B cell (primary cell): ENCODE data around the gene ANGPTL7. TPM values are rescaled to one million over a fixed set of nuclear protein-coding genes. Genes with fewer than 3 reads are reported as not detected.

ENCODE experiments used
- ATAC-seq: fragments of 200-7000 bp; cut with Tn5 transposase; one replicate; pipeline ENCODE4 v1.10.0; 2021; ENCODE audit warnings: low read depth, mild to moderate bottlenecking, moderate number of reproducible peaks, moderate library complexity
- CTCF ChIA-PET: fragments of 350-600 bp; sonication (Branson Sonifier 250); formaldehyde crosslinking; loops from one replicate; lab custom pipeline; 2021; ENCODE audit warnings: antibody characterized with exemption, inconsistent platforms; lab: Charles Lee
- POLR2A ChIA-PET: fragments of 350-600 bp; sonication (Branson Sonifier 250); formaldehyde crosslinking; loops from one replicate; lab custom pipeline; 2021; ENCODE audit warnings: antibody characterized with exemption; lab: Charles Lee
- DNase-seq: peaks from one replicate; pipeline ENCODE4 v3.0.0; 2013
- H2AFZ ChIP-seq: 2 replicates; pipeline ENCODE4 v1.6.1; 2012; ENCODE audit warnings: mild to moderate bottlenecking, low read depth, low read length; ENCODE audit not compliant: insufficient read depth, poor library complexity, severe bottlenecking
- H3K27ac ChIP-seq, 2 donors: 1 replicate in 1 of 2; 2 replicates in 1 of 2; pipeline ENCODE4 v1.5.1; 2012 to 2013; ENCODE audit warnings: low read length in 2 of 2, mild to moderate bottlenecking in 2 of 2, moderate library complexity in 1 of 2
- H3K27me3 ChIP-seq, 4 experiments: fragments of 200-600 bp in 1 of 4; sonication (generic) in 1 of 4; replicated peaks in 1 of 4; 1 replicate in 2 of 4; 2 replicates in 2 of 4; pipeline versions ENCODE4 v1.6.1 to v1.7.0; 2013 to 2016; ENCODE audit warnings: low read length in 3 of 4, mild to moderate bottlenecking in 2 of 4, mixed read lengths in 1 of 4, moderate library complexity in 1 of 4; ENCODE audit not compliant: insufficient read depth in 4 of 4, control insufficient read depth in 3 of 4; ENCODE audit errors: control extremely low read depth in 1 of 4
- H3K36me3 ChIP-seq, 2 experiments: replicated peaks in 1 of 2; 1 replicate in 1 of 2; 2 replicates in 1 of 2; pipeline versions ENCODE4 v1.6.1 to v1.7.1; 2013; ENCODE audit warnings: low read length in 1 of 2; ENCODE audit not compliant: insufficient read depth in 2 of 2, control insufficient read depth in 1 of 2; ENCODE audit errors: control extremely low read depth in 1 of 2, extremely low read depth in 1 of 2
- H3K4me1 ChIP-seq, 2 donors: fragments of 200-600 bp in 1 of 2; sonication (generic) in 1 of 2; 1 replicate in 1 of 2; 2 replicates in 1 of 2; pipeline versions ENCODE4 v1.5.1 to v1.6.1; 2013 to 2017; ENCODE audit warnings: low read length in 2 of 2; ENCODE audit not compliant: control insufficient read depth in 2 of 2, insufficient read depth in 2 of 2
- H3K4me2 ChIP-seq: replicated peaks from 2 replicates; pipeline ENCODE3; 2012; ENCODE audit warnings: mild to moderate bottlenecking, low read depth, low read length; ENCODE audit not compliant: poor library complexity, severe bottlenecking
- H3K4me3 ChIP-seq, 5 experiments: fragments of 200-600 bp in 1 of 5; sonication (generic) in 1 of 5; 1 replicate in 3 of 5; 2 replicates in 2 of 5; pipeline versions ENCODE4 v1.5.1 to v1.7.0; 2011 to 2016; ENCODE audit warnings: low read length in 4 of 5, mild to moderate bottlenecking in 4 of 5, low read depth in 2 of 5, control low read depth in 1 of 5, moderate library complexity in 1 of 5; ENCODE audit not compliant: insufficient read depth in 1 of 5; ENCODE audit errors: control extremely low read depth in 1 of 5, extremely low read depth in 1 of 5
- H3K79me2 ChIP-seq: fragments of 200-600 bp; sonication (generic); one replicate; pipeline ENCODE4 v1.6.0; 2016; ENCODE audit warnings: low read length; ENCODE audit not compliant: control insufficient read depth, insufficient read depth
- H3K9ac ChIP-seq: fragments of 200-600 bp; sonication (generic); 2 replicates; pipeline ENCODE4 v1.6.1; 2017; ENCODE audit warnings: mild to moderate bottlenecking, low read length, moderate library complexity
- H3K9me3 ChIP-seq, 3 donors: one replicate each; pipeline versions ENCODE4 v1.6.1 to v1.7.1; 2013; ENCODE audit warnings: low read length in 2 of 3; ENCODE audit not compliant: control insufficient read depth in 2 of 3, insufficient read depth in 1 of 3; ENCODE audit errors: control extremely low read depth in 1 of 3
- H4K20me1 ChIP-seq: 2 replicates; pipeline ENCODE4 v1.6.0; 2012; ENCODE audit warnings: mild to moderate bottlenecking, low read length; ENCODE audit not compliant: insufficient read depth, control insufficient read depth, poor library complexity, severe bottlenecking
- H3K27ac Mint-ChIP-seq: one replicate; pipeline ENCODE4 v1.8.0; 2021; ENCODE audit warnings: mixed read lengths
- H3K27me3 Mint-ChIP-seq: one replicate; pipeline ENCODE4 v1.8.0; 2021; ENCODE audit warnings: mixed read lengths
- H3K4me1 Mint-ChIP-seq: one replicate; pipeline ENCODE4 v1.8.0; 2021; ENCODE audit warnings: mixed read lengths
- H3K4me3 Mint-ChIP-seq: one replicate; pipeline ENCODE4 v1.8.0; 2021; ENCODE audit warnings: mixed read lengths
- H3K9me3 Mint-ChIP-seq: one replicate; pipeline ENCODE4 v1.8.0; 2022; ENCODE audit warnings: mixed read lengths; ENCODE audit not compliant: insufficient read depth
- CTCF ChIP-seq: fragments of 200-600 bp; IDR thresholded peaks from one replicate; pipeline ENCODE4 v1.8.0; 2022; ENCODE audit warnings: antibody characterized with exemption, mild to moderate bottlenecking
- EZH2 ChIP-seq: IDR thresholded peaks from 2 replicates; pipeline ENCODE4 v1.6.1; 2012; ENCODE audit warnings: borderline replicate concordance, low read depth, mild to moderate bottlenecking, moderate library complexity, low read length; ENCODE audit not compliant: insufficient read depth, poor library complexity, severe bottlenecking
- WGBS: methylation state at CpG from one replicate; pipeline ENCODE4 v1.1.5; 2013; ENCODE audit warnings: missing lambda C conversion rate; ENCODE audit not compliant: insufficient coverage; 5-methylcytosine and 5-hydroxymethylcytosine counted together
- intact Hi-C: fragments of 100-400 bp; cut with micrococcal nuclease; formaldehyde crosslinking; loops from one replicate; pipeline ENCODE4 v1.10.0; 2022
- polyA plus RNA-seq: library from polyadenylated mRNA; depleted of rRNA; stranded (reverse); fragments of >200 nt; gene quantifications from 2 replicates; pipeline ENCODE4 v1.2.3, GENCODE V29; 2012
- total RNA-seq, 2 donors: library from RNA; stranded (reverse); fragments of 120-200 nt in 1 of 2; gene quantifications; 1 replicate in 1 of 2; 2 replicates in 1 of 2; pipeline versions ENCODE4 v1.2.3 to v1.2.4, GENCODE V29; 2013 to 2022

Gene ANGPTL7
- total and polyA plus RNA-seq, 2 donors (not counting 1 experiment from before 2014, with no cell fraction given), result not detected

GRCh38 chr1:11147197-11147770, 41.9 kb upstream of the ANGPTL7 start:
- H3K27me3 ChIP-seq, result no peaks in the 10 kb centered on the region
- no peaks in the 10 kb centered on the region for H4K20me1 ChIP-seq
- intact Hi-C loops, result no loop called here
- no peaks in the 10 kb centered on the region for H3K4me1 Mint-ChIP-seq
- H3K27ac Mint-ChIP-seq, result no peak overlapping the region
- H3K4me3 Mint-ChIP-seq, result no peak overlapping the region
- no peak overlapping the region for H3K27ac ChIP-seq
- H3K36me3 ChIP-seq, result peaks cover 0 to 87% of the 10 kb centered on the region in 2 experiments
- no peaks in the 10 kb centered on the region for H3K9me3 ChIP-seq
- no peak overlapping the region for H2AFZ ChIP-seq
- no peaks in the 10 kb centered on the region for H3K9me3 Mint-ChIP-seq
- ChIA-PET POLR2A (no interaction called here), CTCF (interaction anchor here (1.4 kb wide), 1 partner anchor 109 kb away, joined by 4 read pairs; no protein-coding TSS in a partner anchor)
- DNase-seq, result no peak
- no peaks in the 10 kb centered on the region for H3K4me1 ChIP-seq
- no peak overlapping the region for H3K9ac ChIP-seq
- H3K4me3 ChIP-seq, result no peak overlapping the region
- no peak for ATAC-seq
- no CpG with 5 or more reads among the region's 4 CpGs for WGBS
- no peaks in the 10 kb centered on the region for H3K27me3 Mint-ChIP-seq
- TF ChIP-seq EZH2 (no peak), CTCF (no peak)
- no peaks in the 10 kb centered on the region for H3K79me2 ChIP-seq
- no peak overlapping the region for H3K4me2 ChIP-seq

GRCh38 chr1:11150326-11150725, 38.8 kb upstream of the ANGPTL7 start:
- no peak overlapping the region for H3K4me3 Mint-ChIP-seq
- ChIA-PET CTCF (no interaction called here), POLR2A (no interaction called here)
- no peak overlapping the region for H3K4me2 ChIP-seq
- H3K4me1 ChIP-seq, result no peaks in the 10 kb centered on the region
- no peak for TF ChIP-seq CTCF
- TF ChIP-seq EZH2, result no peak
- H2AFZ ChIP-seq, result no peak overlapping the region
- H4K20me1 ChIP-seq, result no peaks in the 10 kb centered on the region
- DNase-seq (no peak), ATAC-seq (no peak)
- no peaks in the 10 kb centered on the region for H3K4me1 Mint-ChIP-seq
- no peaks in the 10 kb centered on the region for H3K27me3 Mint-ChIP-seq
- no peak overlapping the region for H3K9ac ChIP-seq
- no peaks in the 10 kb centered on the region for H3K9me3 ChIP-seq
- H3K79me2 ChIP-seq, result no peaks in the 10 kb centered on the region
- H3K27ac ChIP-seq, result no peak overlapping the region
- no peak overlapping the region for H3K27ac Mint-ChIP-seq
- H3K4me3 ChIP-seq, result no peak overlapping the region
- no peaks in the 10 kb centered on the region for H3K27me3 ChIP-seq
- peaks cover 0 to 81% of the 10 kb centered on the region in 2 experiments for H3K36me3 ChIP-seq
- no CpG with 5 or more reads among the region's 3 CpGs for WGBS
- intact Hi-C loops, result no loop called here
- no peaks in the 10 kb centered on the region for H3K9me3 Mint-ChIP-seq
